Esophagus mucosa (tissue), 1 donor: ENCODE measurements around the gene TRIM72. TPM values are rescaled to one million over a fixed set of nuclear protein-coding genes. Genes with fewer than 3 reads are reported as not detected.
A peak's percentile ranks its signal among the peaks of the same experiment; 100 is the strongest.
"Not testable (repeated sequence)": the region's sequence is repeated elsewhere in the genome, so short reads cannot be mapped to it uniquely, and the experiment has no call there.

Experiments
- ATAC-seq: fragments of 200-7000 bp; cut with Tn5 transposase; one replicate; pipeline ENCODE4 v1.9.1; 2020
- total RNA-seq: library from RNA; stranded (reverse); gene quantifications from one replicate; pipeline ENCODE4 v1.2.4, GENCODE V29; 2023
- donor health status: DM: yes; HTN: yes; CAD: no.

Gene TRIM72, protein sequence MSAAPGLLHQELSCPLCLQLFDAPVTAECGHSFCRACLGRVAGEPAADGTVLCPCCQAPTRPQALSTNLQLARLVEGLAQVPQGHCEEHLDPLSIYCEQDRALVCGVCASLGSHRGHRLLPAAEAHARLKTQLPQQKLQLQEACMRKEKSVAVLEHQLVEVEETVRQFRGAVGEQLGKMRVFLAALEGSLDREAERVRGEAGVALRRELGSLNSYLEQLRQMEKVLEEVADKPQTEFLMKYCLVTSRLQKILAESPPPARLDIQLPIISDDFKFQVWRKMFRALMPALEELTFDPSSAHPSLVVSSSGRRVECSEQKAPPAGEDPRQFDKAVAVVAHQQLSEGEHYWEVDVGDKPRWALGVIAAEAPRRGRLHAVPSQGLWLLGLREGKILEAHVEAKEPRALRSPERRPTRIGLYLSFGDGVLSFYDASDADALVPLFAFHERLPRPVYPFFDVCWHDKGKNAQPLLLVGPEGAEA
- total RNA-seq: 0.04 TPM

- ATAC-seq: no peak
These were observed at the start of gene TRIM72 for GRCh38 chr16:31213877-31214707. TSS of gene TRIM72 (plus strand) at chr16:31214119. CDS start at chr16:31214739, 620 bp downstream.

DNA sequence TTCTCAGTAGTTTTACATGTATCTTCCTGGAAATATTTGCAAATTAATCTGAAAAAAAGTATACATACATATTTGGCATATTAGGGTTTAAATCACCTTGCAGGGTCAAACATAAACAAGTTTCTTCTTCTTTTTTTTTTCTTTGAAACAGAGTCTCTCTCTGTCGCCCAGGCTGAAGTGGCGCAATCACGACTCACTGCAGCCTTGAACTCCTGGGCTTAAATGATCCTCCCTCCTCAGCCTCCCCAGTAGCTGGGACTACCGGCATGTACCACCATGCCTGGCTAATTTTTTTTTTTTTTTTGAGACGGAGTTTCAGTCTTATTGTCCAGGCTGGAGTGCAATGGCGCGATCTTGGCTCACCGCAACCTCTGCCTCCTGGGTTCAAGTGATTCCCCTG lies 46.6 kb upstream of the TRIM72 start:
- no peak for ATAC-seq

DNA sequence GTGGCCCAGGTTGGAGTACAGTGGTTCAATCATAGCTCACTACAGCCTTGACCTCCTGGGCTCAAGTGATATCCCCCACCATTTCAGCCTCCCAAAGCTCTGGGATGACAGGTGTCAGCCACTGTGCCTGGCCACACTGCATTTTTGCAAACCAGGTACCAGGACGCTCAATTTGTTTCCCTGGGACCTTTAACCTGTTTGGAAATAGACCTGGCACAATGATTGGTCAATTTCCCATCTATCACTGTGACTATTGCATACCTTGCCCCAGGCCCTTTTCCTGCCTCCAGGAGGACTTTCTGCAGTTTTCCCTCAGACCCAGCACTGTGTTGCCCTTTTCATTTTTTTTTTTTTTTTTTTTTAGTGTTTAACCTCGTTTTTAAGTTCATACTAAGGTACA lies 45.1 kb upstream of the TRIM72 start:
- ATAC-seq: no peak

DNA sequence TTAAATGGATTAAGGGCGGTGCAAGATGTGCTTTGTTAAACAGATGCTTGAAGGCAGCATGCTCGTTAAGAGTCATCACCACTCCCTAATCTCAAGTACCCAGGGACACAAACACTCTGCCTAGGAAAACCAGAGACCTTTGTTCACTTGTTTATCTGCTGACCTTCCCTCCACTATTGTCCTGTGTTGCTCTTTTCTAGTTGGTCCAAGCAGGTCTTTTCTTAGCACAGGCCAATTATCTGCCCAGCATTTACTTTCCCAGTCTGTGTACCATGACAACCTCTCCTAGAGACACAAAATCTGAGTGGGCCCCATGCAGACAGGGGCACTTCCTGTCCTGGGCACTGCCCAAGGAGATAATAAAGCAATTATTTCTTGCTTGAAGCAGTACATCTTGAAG lies 43.9 kb upstream of the TRIM72 start:
- ATAC-seq: not testable (repeated sequence)

DNA sequence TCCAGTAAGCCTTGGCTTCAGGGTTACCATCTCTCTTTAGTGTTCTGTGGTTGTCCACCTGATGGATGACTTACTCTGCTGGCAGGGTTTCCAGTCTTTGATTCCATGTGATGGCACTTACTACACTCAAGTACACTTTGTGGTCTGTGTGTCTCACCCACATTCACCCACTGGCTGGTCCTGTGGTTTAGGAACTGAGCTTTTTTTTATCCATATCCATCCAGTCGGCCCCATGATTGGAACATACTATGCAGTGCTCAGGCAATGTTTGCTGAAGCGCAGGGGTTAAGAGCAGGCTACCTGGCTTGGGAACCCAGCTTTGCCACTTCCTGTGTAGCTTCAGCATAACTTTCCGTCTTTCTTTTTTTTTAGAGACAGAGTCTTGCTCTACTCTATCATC lies 36.8 kb upstream of the TRIM72 start:
- ATAC-seq: no peak

- ATAC-seq: peak; percentile 3
These were observed 34.6 kb upstream of the TRIM72 start for GRCh38 chr16:31179219-31179746.

- peak; percentile 89 for ATAC-seq
These were observed 34.0 kb upstream of the TRIM72 start, which contains the start of gene FUS for GRCh38 chr16:31179747-31180459. TSS of gene FUS (plus strand) at chr16:31180139. CDS start at chr16:31180215, 76 bp downstream.

GRCh38 chr16:31181102-31181830 lies 32.7 kb upstream of the TRIM72 start:
- ATAC-seq: no peak

GRCh38 chr16:31182391-31182790 lies 31.5 kb upstream of the TRIM72 start:
- no peak for ATAC-seq

GRCh38 chr16:31183432-31184428 lies 30.2 kb upstream of the TRIM72 start:
- ATAC-seq: no peak

DNA sequence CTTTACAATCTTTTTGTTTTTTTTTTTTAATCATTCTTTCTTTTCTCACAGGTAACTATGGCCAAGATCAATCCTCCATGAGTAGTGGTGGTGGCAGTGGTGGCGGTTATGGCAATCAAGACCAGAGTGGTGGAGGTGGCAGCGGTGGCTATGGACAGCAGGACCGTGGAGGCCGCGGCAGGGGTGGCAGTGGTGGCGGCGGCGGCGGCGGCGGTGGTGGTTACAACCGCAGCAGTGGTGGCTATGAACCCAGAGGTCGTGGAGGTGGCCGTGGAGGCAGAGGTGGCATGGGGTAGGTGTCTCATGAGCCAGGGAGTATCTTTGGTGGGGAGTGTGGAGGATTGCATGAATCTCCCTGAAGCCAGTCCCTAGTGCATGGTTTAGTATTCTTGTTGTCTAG lies 29.0 kb upstream of the TRIM72 start:
- ATAC-seq: no peak

DNA sequence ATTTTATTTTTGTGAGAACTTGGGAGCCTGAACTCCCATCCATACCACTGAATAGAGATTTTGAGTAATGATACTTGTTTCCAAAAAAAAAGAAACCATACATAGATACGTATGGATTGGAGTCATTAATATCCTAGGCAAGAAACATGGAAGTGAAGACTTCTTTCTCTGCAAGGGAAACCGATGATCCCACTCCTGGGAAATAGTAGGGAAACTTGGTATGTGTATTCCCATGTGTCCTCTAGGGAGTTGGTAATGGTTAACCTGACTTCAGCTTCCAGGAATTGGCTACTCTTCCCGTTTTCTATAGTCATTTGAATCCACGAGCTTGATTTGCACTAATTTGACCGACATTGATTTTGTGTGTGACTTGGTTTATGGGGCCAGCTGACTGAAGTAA lies 28.6 kb upstream of the TRIM72 start:
- ATAC-seq: no peak

DNA sequence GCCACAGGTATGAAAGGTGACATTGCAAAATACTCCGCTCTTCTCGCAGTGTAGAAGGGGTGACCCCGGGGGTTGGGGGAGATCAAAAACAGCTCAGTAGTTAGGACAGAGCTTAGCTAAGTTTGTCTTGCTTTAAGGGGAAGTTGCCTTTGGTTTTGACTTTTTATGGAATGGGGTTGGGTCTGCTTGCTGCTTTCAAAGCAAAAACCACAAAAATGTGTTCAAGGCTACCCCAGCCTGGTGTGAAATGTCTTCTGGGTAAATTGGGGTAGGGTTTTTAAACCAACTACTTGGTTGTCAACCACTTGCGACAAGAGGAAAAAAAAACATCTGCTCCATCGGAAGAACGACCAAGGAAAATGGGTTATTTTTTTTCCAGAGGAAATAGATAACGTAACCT lies 27.7 kb upstream of the TRIM72 start:
- ATAC-seq: no peak

- ATAC-seq: no peak
These were observed 26.8 kb upstream of the TRIM72 start for GRCh38 chr16:31186930-31187807.

DNA sequence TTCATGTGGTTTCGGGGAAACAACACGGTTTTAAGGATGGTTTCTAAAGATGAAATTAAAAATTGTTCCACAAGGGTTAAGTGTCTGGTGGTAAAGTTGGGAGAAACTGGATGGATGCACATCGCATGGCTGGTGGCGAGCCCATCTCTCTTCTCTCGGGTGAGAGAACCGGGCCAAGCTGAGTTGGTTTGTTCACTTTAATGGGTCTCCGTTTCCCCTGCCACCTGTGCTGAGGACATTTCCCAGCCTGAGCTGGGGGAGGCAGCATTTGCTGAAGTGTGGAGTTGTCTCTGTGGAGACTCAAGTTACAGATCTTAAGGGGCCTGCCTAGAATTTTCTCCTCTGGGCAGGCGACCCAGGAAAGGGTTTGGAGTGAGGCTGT lies 26.1 kb upstream of the TRIM72 start:
- no peak for ATAC-seq

GRCh38 chr16:31188450-31189411 lies 25.2 kb upstream of the TRIM72 start:
- no peak for ATAC-seq

DNA sequence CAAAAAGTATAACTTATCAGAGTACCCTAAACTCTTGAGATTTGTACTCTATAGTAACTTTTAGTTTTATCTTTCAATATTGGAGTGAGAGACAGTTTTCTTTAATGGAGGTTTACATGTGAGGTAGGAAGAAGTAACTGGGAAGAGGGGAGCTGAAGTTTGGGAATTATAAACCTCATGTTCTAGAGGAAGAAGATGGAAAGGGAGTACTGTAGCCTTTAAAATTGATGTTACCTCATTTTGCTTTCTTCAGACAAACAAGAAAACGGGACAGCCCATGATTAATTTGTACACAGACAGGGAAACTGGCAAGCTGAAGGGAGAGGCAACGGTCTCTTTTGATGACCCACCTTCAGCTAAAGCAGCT lies 24.5 kb upstream of the TRIM72 start:
- no peak for ATAC-seq

DNA sequence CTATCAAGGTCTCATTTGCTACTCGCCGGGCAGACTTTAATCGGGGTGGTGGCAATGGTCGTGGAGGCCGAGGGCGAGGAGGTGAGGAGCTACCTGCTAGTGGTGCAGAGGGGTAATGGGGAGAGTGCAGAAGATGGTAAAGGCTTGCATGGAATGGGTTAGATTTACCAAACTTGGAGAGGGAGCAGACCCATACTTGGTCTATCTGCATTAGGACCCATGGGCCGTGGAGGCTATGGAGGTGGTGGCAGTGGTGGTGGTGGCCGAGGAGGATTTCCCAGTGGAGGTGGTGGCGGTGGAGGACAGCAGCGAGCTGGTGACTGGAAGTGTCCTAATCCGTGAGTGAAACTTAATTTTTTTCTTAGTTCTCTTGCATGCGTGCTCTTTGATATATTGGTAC lies 23.9 kb upstream of the TRIM72 start:
- ATAC-seq: no peak
